HG03196 (cell line): ENCODE data around the gene AMOTL2.

Experiments
- ATAC-seq: cut with Tn5 transposase; IDR thresholded peaks from one replicate; pipeline ENCODE4 v1.9.1; 2021; ENCODE audit not compliant: unreplicated experiment

The AMOTL2 gene

DNA sequence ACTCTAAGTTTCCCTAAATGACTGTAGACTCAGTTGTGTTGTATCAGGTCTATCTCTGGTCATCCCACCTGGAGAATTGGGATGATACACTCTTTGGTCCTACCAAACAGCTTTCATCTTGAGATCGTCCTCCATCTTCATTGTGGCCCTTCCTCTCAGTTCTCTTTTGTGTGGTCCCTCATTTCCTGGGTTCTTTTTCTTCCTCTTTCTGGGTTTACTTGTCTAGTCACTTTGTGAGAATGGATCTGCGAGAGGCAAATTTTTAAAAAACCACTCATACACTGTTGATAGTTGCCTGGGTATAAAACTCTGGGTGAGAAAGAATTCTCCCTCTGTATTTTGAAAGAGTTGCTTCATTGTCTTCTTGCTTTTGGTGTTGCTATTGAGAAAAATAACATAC, 6.0 kb upstream of the AMOTL2 start:
- no peak for ATAC-seq

DNA sequence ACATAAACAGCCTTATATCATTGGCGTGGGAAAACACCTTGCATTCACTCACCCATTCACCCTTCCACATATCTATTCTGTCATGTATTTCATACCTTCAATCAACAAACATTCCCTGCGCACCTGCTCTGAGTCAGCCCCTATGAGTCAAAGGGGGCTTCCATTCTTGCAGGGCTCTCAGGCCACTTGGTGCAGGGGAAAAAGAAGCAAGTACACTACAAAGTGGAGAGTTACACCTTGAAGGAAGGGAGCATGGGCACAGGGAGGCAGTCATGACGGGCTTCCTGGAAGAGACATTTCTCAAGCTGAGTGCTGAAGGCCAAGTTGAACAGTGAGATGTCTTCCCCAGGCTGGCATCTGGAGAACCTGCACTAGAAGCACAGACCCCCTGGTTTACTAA, 4.6 kb upstream of the AMOTL2 start:
- no peak for ATAC-seq

DNA sequence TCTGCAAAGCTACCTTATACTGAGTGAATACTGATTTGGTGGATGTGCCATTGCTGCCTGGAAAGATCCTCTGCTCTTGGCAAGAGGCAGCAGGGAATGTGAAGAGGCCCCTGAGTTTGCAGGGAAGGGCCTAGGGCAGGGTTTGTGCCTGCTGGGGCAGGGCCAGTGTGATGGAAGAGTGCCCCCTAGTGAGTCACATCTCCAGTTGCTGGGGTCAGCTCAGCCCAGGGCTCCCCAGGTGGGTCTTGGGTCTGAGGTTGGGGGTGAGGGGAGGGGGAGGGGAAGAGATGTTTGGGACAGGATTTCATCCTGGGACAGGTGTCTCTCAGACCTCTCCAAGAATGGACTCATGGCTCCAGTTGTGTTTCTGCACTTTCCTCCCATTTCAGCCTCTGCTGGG, 4.1 kb upstream of the AMOTL2 start:
- no peak for ATAC-seq

DNA sequence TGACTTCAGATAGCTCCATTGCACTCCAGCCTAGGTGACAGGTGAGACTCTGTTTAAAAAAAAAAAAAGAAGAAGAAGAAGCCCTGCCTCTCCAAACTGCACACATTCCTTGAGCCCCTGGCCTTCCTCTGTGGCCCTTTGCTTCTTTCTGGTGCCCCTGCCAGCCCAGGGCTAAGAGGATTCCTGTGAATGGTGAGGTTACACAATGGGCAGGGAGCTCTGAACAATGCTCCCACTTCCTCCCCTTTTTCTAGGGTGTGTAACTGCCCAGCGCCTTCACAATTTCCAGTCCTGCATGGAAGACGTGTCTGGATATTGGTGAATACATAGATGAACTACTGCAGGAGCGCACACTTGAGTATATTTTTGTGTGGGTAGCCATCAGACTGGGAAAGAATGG, 3.6 kb upstream of the AMOTL2 start:
- no peak for ATAC-seq

DNA sequence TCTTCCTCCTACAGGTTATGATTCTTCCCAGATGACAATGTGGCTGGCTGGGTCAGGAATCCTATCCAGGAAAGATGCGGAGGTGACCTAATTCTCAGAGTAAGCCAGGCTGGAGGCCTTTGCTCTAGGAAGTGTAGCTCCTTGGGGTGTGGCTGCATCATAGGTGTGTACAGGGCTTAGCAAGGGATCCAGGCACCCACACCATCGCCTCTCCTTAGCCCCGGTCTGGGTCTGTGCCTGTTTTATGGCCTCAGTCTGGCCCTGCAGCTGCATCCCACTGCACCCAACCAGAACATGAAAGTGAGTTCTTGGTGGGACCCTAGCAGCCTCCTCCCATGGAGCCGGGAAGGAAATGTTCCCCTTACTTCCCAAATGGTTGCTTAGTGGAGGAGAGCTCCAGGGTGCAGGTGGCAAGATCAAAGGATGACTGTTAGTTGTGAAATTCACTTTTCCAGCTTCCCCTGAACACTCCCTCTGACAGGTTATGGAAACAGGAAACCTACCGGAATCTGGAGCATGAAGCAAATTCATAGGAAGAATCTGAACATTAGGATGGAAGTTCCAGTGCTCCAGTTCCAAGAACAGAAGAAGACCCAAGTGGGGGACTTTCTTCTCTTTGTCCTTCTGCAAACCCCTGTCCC, 2.7 kb upstream of the AMOTL2 start:
- no peak for ATAC-seq

DNA sequence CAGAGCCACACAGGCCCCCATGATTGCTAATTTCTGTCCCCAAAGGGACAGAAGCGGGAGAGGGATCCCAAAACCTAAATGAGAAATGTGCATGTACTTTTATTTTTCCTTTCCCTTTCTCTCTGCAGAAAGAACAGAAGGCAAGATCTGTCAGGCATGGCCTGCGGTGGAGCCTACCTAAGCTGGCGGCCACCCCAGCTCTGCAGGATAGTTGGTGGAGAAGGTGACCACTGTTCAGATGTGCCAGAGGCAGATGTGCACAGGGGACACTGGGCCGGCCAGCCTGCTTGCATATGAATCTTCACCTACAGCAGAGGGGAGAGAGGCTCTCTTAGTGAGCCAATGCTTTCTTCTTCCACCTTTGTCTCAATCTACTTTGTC, 2.1 kb upstream of the AMOTL2 start:
- no peak for ATAC-seq

DNA sequence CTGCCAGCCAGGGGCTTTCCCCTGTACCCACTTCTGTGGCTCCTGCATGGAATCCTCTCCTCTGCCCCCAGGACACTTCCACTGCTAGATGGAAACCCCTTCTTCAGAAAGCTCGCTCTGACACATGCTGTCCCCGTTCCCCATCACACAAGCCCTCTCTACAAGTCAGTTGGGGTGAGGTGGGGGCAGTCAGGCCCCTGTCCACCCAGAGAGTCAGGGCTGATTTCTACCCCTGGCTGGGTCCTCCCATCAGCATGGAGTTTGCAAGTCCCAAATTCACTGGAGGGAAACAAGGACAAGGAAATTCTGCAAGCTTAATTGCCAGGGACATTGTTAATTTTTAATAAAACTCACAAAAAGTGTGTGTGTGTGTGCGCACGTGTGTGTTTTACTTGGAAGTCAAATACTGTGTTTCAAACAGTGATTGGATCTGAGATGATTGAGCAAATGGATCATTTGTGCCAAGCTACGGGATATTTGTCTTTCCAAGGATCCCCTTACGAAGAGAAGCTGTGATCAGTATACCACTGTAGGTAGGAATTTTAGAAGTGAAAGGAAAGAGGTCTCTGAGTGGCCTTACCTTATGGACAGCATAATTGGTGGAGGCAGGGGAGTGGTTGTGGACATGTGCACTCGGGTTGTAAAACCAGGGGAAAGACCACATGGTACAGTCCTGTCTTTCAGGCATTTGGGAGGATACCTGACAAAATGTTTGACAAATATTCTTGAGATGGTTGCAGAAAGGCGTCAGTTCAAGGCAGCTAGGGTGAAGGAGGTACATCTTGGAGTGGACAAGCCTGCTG, 1.5 kb upstream of the AMOTL2 start:
- no peak for ATAC-seq

DNA sequence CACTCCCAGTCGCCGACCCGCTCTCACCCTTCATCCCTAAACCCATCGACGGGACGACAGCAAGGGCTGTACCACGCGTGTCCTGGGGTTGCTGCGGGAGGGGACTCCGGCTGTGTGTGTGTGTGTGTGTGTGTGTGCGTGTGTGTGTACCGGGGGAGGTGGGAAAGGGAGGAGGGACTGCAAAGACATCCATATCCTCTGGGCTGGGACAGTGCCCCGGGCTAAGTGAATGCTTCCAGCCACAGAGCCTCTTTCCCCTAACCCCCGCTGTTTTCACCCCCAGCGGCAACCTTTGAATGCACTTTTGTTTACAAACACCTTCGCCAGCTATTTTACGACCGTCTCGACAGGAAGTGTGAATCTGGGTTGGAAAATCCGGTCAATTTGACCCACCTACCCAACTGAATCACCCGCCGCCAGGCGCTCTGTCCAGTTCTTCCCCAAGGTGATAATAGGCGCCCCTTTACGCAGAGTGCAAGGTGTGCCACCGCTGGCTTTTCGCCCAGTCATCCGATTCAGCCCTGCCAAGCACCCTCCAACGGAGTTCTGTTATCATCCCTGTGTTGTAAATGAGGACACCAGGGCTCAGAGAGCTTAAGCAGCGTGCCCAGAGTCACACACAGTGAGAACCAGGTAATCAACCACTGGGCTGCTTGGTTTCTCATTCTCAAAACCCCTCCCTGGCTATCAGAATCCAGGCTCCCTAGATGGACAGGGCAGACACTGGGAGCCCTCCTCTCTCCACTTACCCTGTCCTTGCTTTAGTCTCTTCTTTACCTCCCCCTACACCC, 739 bp upstream of the AMOTL2 start:
- ATAC-seq, result no peak

DNA sequence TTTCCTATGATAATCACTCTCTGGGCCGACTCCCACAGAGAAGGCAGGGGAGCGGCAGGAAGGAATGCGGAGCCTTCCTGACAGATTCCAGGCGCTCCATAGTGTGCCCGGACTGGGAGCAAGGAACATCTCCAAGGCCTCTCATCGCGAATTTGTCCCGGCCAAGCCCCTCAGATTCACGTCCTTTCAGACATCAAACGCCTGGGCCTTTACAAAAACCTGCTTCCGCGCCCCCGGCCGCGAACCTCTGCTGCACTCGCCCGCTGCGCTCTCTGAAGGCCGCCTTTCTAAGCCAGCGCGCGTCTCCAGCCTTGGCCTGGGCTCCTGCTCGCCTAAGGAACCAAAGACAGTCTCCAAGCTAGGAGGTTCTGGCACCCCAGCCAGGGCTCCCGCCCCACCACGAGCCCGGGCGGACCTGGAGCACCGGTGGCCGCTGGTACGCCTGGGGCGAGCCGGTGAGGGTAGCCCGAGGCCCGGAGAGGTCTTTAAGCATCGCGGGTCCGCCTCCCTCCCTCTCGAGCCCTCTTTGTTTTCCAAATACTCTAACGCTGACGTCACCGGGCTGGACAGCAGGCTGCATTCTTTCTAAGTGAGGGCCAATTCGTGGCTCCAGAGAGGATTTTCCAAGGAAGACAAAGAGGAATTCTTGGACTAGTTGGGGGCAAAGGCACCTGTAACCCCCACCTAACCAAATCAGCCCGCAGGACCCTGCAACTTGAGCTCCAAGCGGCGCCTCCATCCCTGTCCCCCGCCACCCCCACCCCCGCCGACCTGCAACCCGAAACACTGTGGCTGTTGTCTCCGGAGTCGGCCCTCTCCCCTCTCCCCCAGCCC, 759 bp downstream of the AMOTL2 start:
- no peak for ATAC-seq

DNA sequence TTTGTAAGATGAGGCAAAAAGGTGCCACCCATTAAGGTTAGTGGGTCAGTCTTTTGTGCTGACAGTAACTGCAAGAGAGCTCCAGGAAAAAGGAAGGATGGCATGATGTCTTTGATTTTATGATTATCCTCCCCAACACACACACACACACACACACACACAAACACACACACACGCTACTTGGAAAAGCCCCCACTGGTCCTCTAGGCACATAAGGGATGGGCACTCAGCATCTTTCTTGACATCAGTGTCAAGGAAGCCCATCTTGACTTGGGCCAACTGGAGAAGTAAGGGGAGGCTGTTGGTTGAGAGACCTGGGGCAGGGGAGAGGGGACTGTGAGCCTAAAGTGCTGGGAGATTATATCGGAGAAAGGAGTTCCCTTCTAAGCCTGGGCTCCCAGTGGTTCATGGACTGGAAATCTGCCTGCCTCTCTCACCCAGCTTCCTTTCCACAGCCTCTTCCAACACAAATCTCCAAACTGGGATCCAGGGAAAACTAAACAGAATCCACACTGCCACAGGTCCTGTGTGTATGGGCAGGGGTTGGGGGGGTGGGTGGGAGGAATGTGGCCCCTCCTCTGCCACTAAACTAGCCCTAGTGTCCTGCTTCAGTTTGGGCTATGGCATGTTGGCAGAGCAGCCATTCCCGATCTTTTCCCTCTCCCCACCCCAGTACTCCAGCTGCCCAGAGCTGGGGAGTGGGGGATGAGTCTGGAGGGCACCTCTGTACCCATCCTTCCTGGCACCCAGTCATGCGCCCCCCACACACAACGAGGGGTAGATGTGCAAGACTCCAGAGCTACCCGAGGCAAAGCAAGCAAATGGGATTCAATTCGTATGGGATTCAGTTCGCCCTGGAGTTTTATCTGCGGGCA, 1.6 kb downstream of the AMOTL2 start:
- no peak for ATAC-seq

DNA sequence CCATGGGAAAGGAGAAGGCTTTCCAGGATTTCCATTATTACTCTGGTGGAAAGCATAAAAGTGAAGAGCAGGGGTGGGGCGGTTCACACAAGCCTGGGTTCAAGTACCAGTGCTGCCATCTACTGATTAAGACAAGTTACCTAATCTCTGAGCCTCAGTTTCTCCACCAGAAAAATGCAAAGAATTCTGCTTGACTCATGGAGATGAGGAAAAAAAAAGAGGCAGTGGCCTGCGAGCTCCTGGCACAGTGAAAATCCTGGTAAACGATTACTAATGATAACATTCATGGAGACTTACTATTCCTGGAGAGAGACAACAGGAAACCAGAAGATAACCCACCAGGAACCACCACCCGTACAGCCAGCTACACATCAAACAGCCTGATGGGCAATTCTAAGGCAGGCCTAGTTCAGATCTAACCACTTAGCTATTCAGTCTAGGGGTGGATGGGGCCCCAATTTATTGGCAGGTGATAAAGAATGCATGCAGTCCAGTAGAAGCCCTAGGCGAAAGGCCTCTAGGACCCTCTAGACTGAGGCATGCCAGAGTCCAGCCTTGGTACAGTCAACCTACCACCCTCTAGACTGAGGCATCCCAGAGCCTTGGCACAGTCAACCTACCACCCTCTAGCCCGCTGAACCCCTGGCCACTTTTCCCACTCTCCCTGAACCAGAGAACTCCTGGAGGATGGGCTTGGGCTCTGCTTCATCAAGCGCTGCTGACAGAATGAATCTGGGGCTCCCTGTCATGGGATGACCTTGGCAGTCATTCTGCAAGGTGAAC, 2.5 kb downstream of the AMOTL2 start:
- no peak for ATAC-seq

DNA sequence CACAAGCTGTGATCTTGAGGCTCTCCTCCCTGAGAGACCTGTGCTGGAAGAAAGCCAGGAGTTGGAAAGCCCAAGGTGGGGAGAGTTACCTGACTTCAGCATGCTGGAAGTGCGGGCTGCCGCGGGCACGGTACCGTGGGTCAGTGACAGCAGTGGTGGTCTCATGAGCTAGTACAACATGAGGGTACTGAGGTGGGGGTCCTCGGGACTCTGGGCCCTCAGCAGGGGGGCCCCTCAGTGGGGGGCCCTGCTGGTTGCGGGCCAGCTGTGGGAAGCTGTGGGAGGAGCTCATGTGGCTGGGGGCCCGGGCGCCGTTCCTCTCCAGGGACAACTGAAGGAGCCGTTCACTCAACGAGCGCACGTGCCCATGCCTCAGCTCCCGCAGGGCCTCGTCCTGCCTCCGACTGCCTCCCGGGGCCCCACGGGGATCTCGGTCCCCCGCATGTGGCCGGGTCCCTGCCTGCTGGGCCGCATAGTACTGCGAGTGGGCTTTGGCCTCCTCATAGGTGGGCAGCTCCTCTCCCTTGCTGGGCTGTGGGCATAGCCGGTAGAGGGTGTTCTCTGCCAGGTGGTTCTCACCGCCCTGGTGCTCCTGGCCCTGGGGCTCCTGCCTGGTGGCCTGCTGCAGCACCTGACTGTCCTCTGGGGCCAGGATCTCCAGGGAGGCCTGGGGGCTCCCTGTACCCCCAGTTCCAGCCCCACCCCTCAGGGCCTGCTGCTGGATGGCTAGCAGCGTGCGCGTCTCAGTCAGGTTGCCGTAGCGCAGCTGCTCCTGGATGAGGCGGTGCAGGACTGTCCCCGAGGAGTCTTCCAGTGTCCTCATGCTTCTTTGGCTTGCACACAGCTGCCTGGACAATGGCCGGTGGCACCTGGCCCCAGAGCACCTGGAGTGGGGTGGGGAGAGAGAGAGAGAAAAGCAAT, 3.4 kb downstream of the AMOTL2 start:
- ATAC-seq, result no peak

DNA sequence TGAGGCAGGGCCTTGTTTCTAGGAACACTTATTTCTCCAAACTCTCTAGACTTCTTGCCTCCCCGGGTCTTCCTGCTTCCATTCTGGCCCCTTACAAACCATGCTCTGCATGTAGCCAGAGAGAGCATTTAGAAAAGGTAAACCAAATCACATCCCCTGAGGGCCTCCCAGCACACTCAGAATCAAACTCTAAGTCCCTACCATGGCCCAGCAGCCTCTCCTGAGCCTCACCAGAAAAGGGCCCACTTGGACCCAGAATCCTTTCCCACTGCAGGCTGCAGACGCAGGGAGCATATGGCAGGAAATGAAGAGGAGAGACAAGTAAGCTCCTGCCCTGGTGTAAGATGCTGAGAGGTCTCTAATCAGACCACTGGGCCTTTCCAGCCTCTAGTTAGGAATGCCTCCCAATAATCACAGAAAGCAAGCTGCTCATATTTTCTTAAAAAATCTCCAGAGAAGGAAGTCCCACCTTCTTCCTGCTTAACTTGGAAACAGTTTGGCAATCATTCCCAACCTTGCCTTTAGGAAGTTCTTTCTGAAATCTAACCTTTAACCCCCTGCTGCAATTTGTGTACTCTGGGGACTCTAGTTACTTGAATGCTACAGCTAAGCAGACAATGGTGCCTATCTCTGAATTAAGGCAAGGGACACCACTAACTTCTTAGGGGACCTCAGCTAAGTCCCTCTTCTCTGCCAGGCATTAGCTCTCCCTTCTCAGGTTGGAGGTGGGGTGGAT, 4.2 kb downstream of the AMOTL2 start:
- no peak for ATAC-seq

DNA sequence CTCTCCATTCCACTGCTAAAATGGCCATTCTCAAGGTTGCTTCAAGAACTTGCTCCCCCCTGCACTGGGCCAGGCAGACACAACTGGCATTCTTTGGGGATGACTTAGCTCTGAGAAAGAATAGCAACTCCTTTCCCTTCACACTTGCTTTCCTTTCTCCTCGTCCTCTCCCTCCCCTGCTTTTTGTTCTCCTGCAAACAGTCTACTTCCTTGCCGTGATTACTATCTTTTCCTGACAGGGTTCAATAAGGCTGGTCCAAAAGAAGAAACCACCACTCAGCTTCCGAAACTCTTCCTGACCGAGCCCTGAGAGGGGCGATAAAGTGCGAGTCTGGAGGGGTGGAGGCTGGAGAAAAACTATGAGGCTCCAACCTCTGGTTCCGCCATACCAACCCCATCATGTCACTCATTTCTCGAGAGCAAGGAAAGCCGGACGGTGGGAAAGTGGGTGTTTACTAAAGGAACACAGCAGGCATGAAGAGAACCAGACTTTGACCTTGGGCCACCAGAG, 5.0 kb downstream of the AMOTL2 start:
- no peak for ATAC-seq

DNA sequence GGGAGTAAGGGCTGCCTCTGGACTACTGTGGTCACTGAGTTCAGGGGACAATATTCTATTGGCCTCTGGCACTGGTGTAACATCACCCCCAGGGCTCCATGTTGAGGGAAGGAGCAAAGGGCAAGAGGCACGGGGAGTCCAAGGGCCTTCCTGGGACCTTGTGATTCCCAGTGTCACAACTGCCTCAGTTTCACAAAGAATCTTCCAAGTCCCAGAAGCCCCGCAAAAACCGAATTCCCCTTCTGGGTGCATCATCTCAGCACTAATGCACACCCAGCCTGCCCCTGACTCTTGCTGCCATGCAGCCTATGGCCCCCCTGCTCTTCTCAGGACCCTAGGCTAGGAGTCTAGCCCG, 5.5 kb downstream of the AMOTL2 start:
- no peak for ATAC-seq

DNA sequence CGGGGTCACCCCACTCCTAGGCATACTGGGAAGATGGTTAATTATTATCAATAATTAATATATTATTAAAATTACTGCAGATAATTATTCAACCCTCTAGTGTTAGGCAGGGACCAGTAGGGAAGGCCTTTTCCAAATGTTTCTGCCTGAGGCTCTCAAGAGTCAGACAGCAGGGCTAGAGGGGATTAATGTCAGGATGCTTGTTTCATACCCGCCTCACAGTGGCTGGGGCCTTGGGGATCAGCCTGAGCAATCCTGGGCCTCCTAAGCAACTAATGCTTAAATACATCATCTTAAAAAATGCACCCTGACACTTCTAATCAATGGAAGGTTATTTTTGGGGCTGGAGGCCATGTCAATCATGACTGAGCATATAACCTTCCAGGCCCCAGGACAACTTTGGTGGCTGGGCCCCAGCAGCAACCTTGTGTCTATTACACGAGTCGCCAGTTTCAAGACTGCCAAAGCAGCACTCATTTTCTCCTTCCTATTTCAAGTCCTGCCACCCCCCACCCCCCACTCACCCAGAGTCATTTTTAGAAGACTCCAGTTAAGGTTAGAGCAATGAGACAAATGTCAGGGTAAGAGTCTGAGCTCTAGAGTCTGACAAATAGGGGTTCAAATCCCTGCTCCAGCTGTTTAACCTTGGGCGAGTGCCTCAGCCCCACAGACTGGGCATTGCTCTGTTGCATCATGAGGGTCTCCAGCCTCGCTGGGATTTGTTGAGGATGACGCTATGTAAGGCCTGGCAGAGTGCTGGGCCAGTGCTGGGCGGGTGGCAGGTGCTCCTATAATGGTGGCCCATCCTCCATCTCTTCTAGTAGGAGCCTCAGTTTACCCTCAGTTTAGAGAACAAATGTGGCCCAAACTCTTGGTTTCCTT, 6.1 kb downstream of the AMOTL2 start:
- ATAC-seq, result no peak
